NOMO-1 treated with dmso at 0.1 percent for 144 hours (cell line): ENCODE data around the gene ATP2B2.
"Not testable (repeated sequence)": the region's sequence is repeated elsewhere in the genome, so short reads cannot be mapped to it uniquely, and the experiment has no call there.

Experiments
- DNase-seq: peaks from one replicate; lab custom pipeline; 2025; ENCODE audit not compliant: unreplicated experiment; lab: John Stamatoyannopoulos, UW

ATP2B2 gene

GRCh38 chr3:10311710-10312109 is 193.7 kb downstream of the ATP2B2 start:
- DNase-seq = no peak

- DNase-seq = no peak
Observed at GRCh38 chr3:10310578-10310977, 194.8 kb downstream of the ATP2B2 start.

- DNase-seq = no peak
Observed at GRCh38 chr3:10309736-10310135, 195.7 kb downstream of the ATP2B2 start.

- DNase-seq = no peak
Observed at GRCh38 chr3:10308678-10309077, 196.7 kb downstream of the ATP2B2 start.

GRCh38 chr3:10306156-10306555 is 199.2 kb downstream of the ATP2B2 start:
- DNase-seq = no peak

GRCh38 chr3:10305331-10305902 is 200.0 kb downstream of the ATP2B2 start:
- no peak for DNase-seq

- DNase-seq = no peak
Observed at GRCh38 chr3:10304905-10305304, 200.5 kb downstream of the ATP2B2 start.

GRCh38 chr3:10303785-10304184 is 201.6 kb downstream of the ATP2B2 start:
- DNase-seq = no peak

GRCh38 chr3:10303105-10303504 is 202.3 kb downstream of the ATP2B2 start:
- no peak for DNase-seq

GRCh38 chr3:10300087-10300486 is 205.3 kb downstream of the ATP2B2 start:
- no peak for DNase-seq

- DNase-seq = no peak
Observed at GRCh38 chr3:10299679-10300078, 205.7 kb downstream of the ATP2B2 start.

GRCh38 chr3:10299175-10299574 is 206.2 kb downstream of the ATP2B2 start:
- DNase-seq = no peak

GRCh38 chr3:10298064-10298463 is 207.3 kb downstream of the ATP2B2 start:
- DNase-seq = not testable (repeated sequence)

GRCh38 chr3:10294030-10294586 is 211.3 kb downstream of the ATP2B2 start:
- DNase-seq = peak; percentile 12

- peak; percentile 69 for DNase-seq
Observed at GRCh38 chr3:10292505-10293419, 212.6 kb downstream of the ATP2B2 start, which contains the start of gene GHRL. Gene GHRL (minus strand): TSS chr3:10292947. CDS start chr3:10290180, 2,767 bp downstream.

GRCh38 chr3:10291641-10292040 is 213.7 kb downstream of the ATP2B2 start:
- DNase-seq = no peak

GRCh38 chr3:10290481-10291176 is 214.8 kb downstream of the ATP2B2 start:
- no peak for DNase-seq

GRCh38 chr3:10289787-10290355 is 215.5 kb downstream of the ATP2B2 start:
- DNase-seq = no peak

GRCh38 chr3:10289077-10289476 is 216.3 kb downstream of the ATP2B2 start:
- DNase-seq = no peak

- DNase-seq = no peak
Observed at GRCh38 chr3:10288575-10288960, 216.8 kb downstream of the ATP2B2 start.

GRCh38 chr3:10287936-10288574 is 217.3 kb downstream of the ATP2B2 start:
- no peak for DNase-seq
